ENCODE data around the gene ABLIM1.

ABLIM1 gene

GRCh38 chr10:114623661-114624294 is 34.3 kb downstream of the ABLIM1 start (continued):
- TF ChIP-seq PRDM4 (tag by site-specific recombination; IDR thresholded peaks at IDR 0.05) (peak; percentile 27; the same call in 1 of the 2 replicates), ZNF830 (tag by site-specific recombination; IDR thresholded peaks at IDR 0.05; ENCODE audit: low read depth) (no peak), BCL11A (tag by site-specific recombination; IDR thresholded peaks at IDR 0.05; ENCODE audit: low read depth) (peak; percentile 28; the same call in 1 of the 2 replicates), ZSCAN4 (tag by site-specific recombination; IDR thresholded peaks at IDR 0.05) (peak; percentile 73), ZNF624 (tag by site-specific recombination; IDR thresholded peaks at IDR 0.05) (no peak), ZNF639 (tag by site-specific recombination; IDR thresholded peaks at IDR 0.05) (0 out of 2 replicates have a peak, but pooled peaks have one; percentile 16), ATF2 (tag by site-specific recombination; IDR thresholded peaks at IDR 0.05; ENCODE audit: low read depth) (0 out of 2 replicates have a peak, but pooled peaks have one; percentile 4), ZNF48 (tag by site-specific recombination; IDR thresholded peaks at IDR 0.05) (no peak), REST (tag by site-specific recombination; IDR thresholded peaks at IDR 0.05) (no peak), ZNF843 (tag by site-specific recombination; IDR thresholded peaks at IDR 0.05) (peak; percentile 78), ZXDB (tag by site-specific recombination; IDR thresholded peaks at IDR 0.05) (peak; percentile 86), ZNF2 (tag by site-specific recombination; IDR thresholded peaks at IDR 0.05) (no peak), ZNF670 (tag by site-specific recombination; IDR thresholded peaks at IDR 0.05; ENCODE audit: low read depth) (no peak), ZNF558 (tag by site-specific recombination; IDR thresholded peaks at IDR 0.05) (peak; percentile 86; the same call in 1 of the 2 replicates), ZNF221 (tag by site-specific recombination; IDR thresholded peaks at IDR 0.05; ENCODE audit: borderline replicate concordance) (no peak), ZNF354C (tag by site-specific recombination; IDR thresholded peaks at IDR 0.05; ENCODE audit: borderline replicate concordance, low read depth) (no peak), ZNF24 (tag by site-specific recombination; IDR thresholded peaks at IDR 0.05) (peak; percentile 91), MYNN (tag by site-specific recombination; IDR thresholded peaks at IDR 0.05; ENCODE audit: borderline replicate concordance) (no peak), ZIC2 (tag by site-specific recombination; IDR thresholded peaks at IDR 0.05) (peak; percentile 74), ZNF202 (tag by site-specific recombination; IDR thresholded peaks at IDR 0.05; ENCODE audit: borderline replicate concordance) (no peak), CTCF (tag by site-specific recombination; IDR thresholded peaks at IDR 0.05) (no peak), ZNF184 (tag by site-specific recombination; IDR thresholded peaks at IDR 0.05) (peak; percentile 69; the same call in 1 of the 2 replicates), ZNF510 (tag by site-specific recombination; IDR thresholded peaks at IDR 0.05; ENCODE audit: insufficient replicate concordance) (no peak), ZNF768 (tag by site-specific recombination; IDR thresholded peaks at IDR 0.05) (no peak), ZNF514 (tag by site-specific recombination; IDR thresholded peaks at IDR 0.05) (no peak), ZBTB20 (tag by site-specific recombination; IDR thresholded peaks at IDR 0.05) (peak; percentile 93), ZNF138 (tag by site-specific recombination; IDR thresholded peaks at IDR 0.05; ENCODE audit: borderline replicate concordance) (no peak)
